Left cardiac atrium (tissue), 4 donors: ENCODE data around the gene RFC5. TPM values are rescaled to one million over a fixed set of nuclear protein-coding genes. Genes with fewer than 3 reads are reported as not detected.
"Not testable (repeated sequence)": the region's sequence is repeated elsewhere in the genome, so short reads cannot be mapped to it uniquely, and the experiment has no call there.

Source experiments
- ATAC-seq, 2 donors: fragments of 200-7000 bp; cut with Tn5 transposase; one replicate each; pipeline ENCODE4 v1.9.1; 2020; ENCODE audit warnings: mild to moderate bottlenecking in 2 of 2, moderate library complexity in 2 of 2
- DNase-seq: peaks from one replicate; pipeline ENCODE4 v3.0.0-alpha.2; 2020
- intact Hi-C, 2 donors: fragments of 100-400 bp; cut with DNase I; formaldehyde crosslinking; loops; one replicate each; pipeline versions ENCODE4 v1.14.1 to v1.15.1; 2022 to 2023
- total RNA-seq, 2 donors: library from RNA; stranded (reverse); fragmentation: NEBNext Ultra II Directional; extraction: Animal tissue kit (Norgen Biotek cat#: 25700); gene quantifications; one replicate each; pipeline ENCODE4 v1.2.1, GENCODE V29; 2021
- donor health status: DM: no; HTN: yes; CAD: no.
- donor health status: DM: no; HTN: yes; CAD: no; lungs with severe emphysema.
- donor health status: DM: yes; HTN: yes; CAD: no.
- donor health status: Dilated cardiomyopathy.

RFC5 gene
- total RNA-seq, 2 donors from 2014 or later: 4.9 to 7.7 TPM

DNA sequence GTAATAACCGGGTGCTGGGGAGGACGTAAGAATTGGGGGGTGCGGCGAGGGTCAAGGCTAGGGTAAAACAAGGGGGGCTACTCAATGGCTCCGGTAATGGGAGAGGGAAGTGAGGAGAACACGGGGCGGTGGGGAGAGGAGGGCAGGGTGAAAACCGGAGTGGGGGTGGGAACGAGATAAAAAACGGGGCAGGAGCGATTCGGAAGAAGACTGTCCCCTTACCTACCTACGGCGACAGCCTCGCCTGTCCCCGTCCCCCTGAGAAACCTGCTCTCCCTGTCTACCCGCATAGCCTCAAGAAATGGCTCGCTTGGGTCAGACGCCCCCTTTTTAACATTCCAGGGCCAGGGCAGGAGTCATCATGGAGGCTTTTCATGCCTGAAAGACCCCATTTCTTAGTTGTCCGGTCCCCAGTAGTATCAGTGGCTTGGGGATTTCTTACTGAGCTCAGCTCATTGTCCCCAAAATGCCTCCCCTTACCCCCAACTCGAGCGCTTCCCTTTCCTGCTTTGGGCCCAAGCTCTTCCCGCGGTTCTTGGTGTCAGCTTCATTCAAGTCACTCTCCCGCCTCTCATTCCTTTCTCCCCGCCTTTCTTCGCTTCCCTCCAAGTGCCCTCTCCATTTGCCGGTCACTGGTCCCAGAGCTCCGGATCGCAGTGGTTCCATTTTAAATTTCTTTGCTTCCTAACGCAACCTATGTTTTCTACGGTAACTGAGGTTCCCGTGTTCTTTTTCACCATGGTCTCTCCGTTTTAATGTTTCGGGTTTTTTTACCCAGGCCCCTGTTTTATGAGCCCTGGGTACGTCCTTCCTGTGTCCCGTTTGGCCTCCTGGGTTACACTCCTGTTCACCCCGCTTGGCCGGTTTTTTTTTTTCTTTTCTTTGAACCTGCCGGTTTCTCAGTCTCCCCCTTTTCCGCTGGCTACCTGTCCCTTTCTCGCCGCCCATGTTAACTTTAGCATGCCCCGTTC lies 45.7 kb downstream of the RFC5 start:
- intact Hi-C loops: loop anchor here in 1 of 2 donors (5.0 kb wide), 1 partner anchor 40 kb away; the partner anchor contains the start of gene VSIG10
- DNase-seq (peak; percentile 45), ATAC-seq (peak; percentile 50 to 56)

DNA sequence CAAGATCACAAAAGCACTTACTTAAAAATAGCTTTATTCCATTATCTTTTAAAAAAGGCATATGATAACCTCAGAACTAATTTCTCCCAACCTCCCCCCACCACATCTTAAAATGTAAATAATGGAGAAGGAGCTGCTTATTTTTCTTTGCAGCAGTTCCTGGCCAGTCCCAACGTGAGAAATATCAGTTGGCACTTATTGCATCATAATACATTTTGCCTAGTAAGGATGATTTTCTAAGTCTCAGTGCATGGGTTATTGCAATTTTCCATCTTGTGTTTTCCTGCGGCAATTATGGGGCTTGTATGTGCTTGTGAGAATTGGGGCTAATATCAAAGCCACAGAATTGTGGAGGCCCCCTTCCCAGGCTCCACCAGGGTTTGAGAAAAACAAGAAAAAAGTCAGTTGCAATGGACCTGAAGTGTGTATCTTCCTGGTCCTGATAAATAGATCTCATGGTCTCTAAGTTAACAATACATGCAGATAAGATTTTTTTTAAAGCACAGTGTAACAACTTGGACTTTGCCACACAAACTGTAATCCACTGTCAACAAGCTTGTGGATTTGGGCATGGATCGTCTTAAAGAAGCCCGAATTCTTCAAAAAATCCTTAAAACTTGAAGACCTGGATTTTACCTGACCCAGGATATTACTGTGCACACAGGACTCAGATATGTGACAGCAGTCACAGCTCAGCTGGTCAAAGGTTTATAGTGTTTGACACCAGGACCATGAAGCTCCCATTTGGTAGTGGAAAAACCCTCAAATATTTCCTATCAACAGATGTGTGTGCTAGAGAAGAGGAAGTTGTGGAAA lies 47.3 kb downstream of the RFC5 start:
- no peak for DNase-seq
- no peak for ATAC-seq
- intact Hi-C loops: loop anchor here in 1 of 2 donors (5.0 kb wide), 1 partner anchor 39 kb away; the partner anchor contains the start of gene VSIG10

DNA sequence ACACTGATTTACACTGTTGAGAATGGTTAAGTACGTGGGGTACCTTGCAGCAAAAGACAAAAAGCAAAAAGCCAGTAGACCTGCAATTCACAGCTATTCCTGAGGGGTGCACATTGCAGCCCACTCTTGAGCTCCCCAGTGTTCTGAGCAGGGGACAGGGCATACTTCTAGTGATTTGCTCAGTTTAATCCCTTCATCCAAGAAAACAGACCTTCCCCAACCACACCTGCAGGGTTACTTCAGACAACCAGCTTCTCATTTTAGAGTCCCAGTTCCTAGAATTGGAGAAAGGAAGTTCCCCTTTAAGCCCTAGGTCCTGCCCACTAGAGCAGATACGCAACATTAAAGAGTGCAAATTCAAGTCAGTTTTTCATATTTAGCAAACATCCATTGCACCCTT lies 48.1 kb downstream of the RFC5 start:
- intact Hi-C loops: loop anchor here in 1 of 2 donors (5.0 kb wide), 1 partner anchor 38 kb away; the partner anchor contains the start of gene VSIG10
- ATAC-seq: no peak
- DNase-seq: no peak

DNA sequence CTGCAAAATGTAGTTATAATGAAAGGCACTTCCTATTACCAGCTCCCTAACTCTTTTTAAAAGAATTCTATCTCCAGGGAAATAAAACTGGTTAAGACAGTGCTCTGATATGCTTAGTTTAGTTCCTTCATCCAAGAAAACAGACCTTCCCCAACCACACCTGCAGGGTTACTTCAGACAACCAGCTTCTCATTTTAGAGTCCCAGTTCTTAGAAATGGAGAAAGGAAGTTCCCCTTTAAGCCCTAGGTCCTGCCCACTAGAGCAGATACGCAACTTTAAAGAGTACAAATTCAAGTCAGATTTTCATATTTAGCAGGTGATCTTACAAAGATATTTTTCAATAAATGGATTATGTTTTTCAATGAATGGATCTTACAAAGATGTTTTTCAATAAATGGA lies 48.9 kb downstream of the RFC5 start:
- no peak for ATAC-seq

DNA sequence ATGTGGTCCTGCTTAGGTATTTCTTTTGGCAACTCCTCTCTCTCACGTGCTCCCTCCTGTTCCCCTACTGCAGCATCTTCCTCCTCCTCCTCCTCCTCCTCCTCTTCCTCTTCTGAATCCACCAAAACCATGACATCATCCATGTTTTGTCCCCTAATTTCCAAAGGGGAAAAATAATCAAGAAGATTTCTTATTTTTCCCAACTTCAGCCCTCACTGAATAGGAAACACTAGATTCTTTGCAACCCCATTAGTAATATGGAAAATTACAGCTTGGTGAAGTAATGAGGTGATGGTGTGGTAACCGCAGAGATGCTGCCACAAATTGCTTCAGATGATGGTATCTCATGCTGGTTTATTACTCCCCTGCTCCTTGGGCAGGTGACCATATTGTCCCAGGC lies 51.9 kb downstream of the RFC5 start:
- no peak for DNase-seq
- ATAC-seq: no peak
- intact Hi-C loops: no loop called here

More for the DNA sequence above, 48.9 kb downstream of the RFC5 start:
- intact Hi-C loops: no loop called here
- no peak for DNase-seq

DNA sequence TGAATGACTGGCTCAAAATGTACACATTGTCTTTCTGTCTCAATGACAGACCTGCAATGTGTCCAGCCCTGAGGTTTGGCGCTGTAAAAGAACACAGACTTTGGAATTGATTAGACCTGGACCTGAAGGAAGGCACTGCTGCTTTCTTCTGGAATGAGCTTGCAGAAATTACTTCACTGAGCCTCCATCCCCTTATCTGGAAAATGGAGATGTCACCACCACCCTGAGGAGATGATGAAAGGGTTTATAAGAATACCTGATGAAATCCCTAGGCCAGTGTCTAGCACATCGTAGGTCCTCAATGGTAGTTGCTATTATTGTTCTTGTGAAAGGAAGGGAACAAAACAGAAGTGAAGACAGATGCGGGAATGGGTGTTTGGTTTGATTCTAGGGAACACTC lies 54.1 kb downstream of the RFC5 start:
- no peak for ATAC-seq
- intact Hi-C loops: no loop called here
- DNase-seq: no peak

DNA sequence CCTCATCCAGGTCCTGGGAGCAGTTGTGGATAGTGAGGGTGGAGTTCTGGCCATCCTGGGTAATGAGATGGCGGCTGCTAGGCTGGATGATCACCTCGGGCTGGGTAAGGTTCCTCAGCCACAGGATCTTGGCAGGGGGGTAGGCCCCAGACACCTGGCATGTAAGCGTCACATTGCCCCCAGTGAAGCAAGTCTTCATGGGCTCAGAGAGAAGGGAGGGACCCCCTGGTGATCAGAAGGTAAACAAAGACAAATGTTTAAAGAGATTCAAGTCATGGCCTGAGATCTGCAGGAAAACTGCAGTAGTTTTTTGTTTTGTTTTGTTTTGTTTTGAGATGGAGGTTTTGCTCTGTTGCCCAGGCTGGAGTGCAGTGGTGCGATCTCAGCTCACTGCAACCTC lies 57.3 kb downstream of the RFC5 start:
- ATAC-seq (no peak), DNase-seq (no peak)
- intact Hi-C loops: no loop called here

DNA sequence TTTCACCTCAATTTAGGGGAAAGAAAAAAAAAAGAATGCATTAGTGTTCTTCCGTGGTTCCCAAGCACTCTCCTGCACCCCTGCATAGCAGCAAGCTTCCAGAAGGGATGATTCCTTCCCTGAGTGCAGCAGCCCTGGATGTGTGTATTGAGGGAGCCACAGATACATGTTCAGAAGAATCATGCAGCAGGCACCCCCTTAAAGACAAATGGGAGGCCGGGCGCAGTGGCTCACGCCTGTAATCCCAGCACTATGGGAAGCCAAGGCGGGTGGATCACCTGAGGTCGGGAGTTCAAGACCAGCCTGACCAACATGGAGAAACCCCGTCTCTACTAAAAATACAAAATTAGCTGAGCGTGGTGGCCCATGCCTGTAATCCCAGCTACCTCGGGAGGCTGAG lies 65.0 kb downstream of the RFC5 start:
- DNase-seq, intact Hi-C loops, ATAC-seq: not testable (repeated sequence)

Other genes starting within 250 kb of the RFC5 start
- under 1 TPM; under 0.01 to 0.05 TPM for gene KSR2, start 47.7 kb upstream of the RFC5 start, total RNA-seq
- gene WSB2, start 44.5 kb downstream of the RFC5 start, total RNA-seq: 10 to 100 TPM; 77.6 to 83.4 TPM
- 10 to 100 TPM in 1 of 2 donors, 1 to 10 TPM in 1; 9.3 to 17.2 TPM for gene VSIG10, start 87.3 kb downstream of the RFC5 start, total RNA-seq
- gene PEBP1, start 119.4 kb downstream of the RFC5 start, total RNA-seq: 100 to 1,000 TPM; 315 to 322 TPM